NOMO-1 treated with dmso at 0.1 percent for 144 hours (cell line): ENCODE data around the gene COL8A1.
"Not testable (repeated sequence)": the region's sequence is repeated elsewhere in the genome, so short reads cannot be mapped to it uniquely, and the experiment has no call there.

ENCODE experiments used
- DNase-seq: peaks from one replicate; lab custom pipeline; 2025; ENCODE audit not compliant: unreplicated experiment; lab: John Stamatoyannopoulos, UW

Gene COL8A1

GRCh38 chr3:99638167-99638948, at the start of gene COL8A1:
COL8A1 (plus strand) TSS chr3:99638594; CDS start chr3:99790683, 152,089 bp downstream.
- no peak for DNase-seq

GRCh38 chr3:99589168-99589567, 49.2 kb upstream of the COL8A1 start:
- DNase-seq: not testable (repeated sequence)

- no peak for DNase-seq
Measured at GRCh38 chr3:99599894-99600293, 38.5 kb upstream of the COL8A1 start.

- DNase-seq: no peak
Measured at GRCh38 chr3:99601515-99601914, 36.9 kb upstream of the COL8A1 start.

- no peak for DNase-seq
Measured at GRCh38 chr3:99602183-99602582, 36.2 kb upstream of the COL8A1 start.

GRCh38 chr3:99607151-99607550, 31.2 kb upstream of the COL8A1 start:
- no peak for DNase-seq

- no peak for DNase-seq
Measured at GRCh38 chr3:99614768-99615167, 23.6 kb upstream of the COL8A1 start.

GRCh38 chr3:99620077-99620767, 18.2 kb upstream of the COL8A1 start:
- no peak for DNase-seq

GRCh38 chr3:99620976-99621375, 17.4 kb upstream of the COL8A1 start:
- no peak for DNase-seq

GRCh38 chr3:99624496-99625236, 13.7 kb upstream of the COL8A1 start:
- no peak for DNase-seq

- DNase-seq: no peak
Measured at GRCh38 chr3:99625237-99625622, 13.2 kb upstream of the COL8A1 start.

- DNase-seq: no peak
Measured at GRCh38 chr3:99625643-99626416, 12.6 kb upstream of the COL8A1 start.

- DNase-seq: no peak
Measured at GRCh38 chr3:99626417-99626788, 12.0 kb upstream of the COL8A1 start.

GRCh38 chr3:99627062-99627826, 11.2 kb upstream of the COL8A1 start:
- DNase-seq: no peak

GRCh38 chr3:99630815-99631214, 7.6 kb upstream of the COL8A1 start:
- DNase-seq: no peak

- no peak for DNase-seq
Measured at GRCh38 chr3:99633887-99634558, 4.4 kb upstream of the COL8A1 start.

- DNase-seq: no peak
Measured at GRCh38 chr3:99634881-99635280, 3.5 kb upstream of the COL8A1 start.

GRCh38 chr3:99635348-99635747, 3.0 kb upstream of the COL8A1 start:
- DNase-seq: no peak

- no peak for DNase-seq
Measured at GRCh38 chr3:99637016-99637367, 1.4 kb upstream of the COL8A1 start.
